Measurements from ENCODE around the gene PPFIA1.
"Not testable (repeated sequence)": the region's sequence is repeated elsewhere in the genome, so short reads cannot be mapped to it uniquely, and the experiment has no call there.

PPFIA1 gene

DNA sequence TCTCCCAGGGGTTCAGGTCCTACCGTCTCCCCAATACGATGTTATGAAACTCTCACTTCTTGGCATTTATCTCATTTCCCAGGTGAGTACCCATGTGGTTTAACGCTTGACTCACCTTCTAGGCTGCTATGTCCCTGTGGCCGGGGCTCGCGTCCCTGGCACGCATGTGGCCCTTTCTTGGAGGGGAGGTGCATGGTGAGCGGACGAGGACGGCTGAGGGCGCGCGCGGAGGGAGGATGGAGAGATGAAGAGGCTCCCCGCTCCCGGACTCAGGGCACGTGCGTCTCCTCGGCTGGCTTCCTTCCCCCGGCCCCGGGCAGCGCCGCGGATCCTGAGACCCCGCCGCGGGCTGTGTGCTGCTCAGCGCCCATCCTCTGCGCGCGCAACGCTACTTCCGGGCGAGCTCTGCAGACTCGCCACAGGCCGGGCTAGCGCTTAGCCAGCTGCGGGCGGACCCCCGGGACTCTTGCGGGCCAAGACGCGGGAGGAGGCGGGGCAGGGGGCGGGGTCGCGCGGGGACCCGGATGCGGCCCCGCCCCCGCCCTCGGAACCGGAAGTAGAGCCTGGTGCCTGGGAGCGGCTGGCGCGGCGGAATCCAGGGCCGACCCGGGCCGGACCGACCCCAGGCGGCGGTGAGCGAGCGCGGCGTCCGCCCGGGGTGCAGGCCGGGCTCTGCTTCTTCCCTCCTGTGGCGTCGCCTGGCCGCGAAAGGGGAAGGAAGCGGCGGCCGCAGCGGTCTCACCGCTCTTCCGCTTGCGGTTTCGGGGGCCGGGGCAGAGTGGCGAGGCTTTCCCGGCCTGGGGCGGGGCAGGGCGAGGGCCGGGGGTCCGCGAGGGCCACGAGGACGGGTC lies 127.7 kb downstream of the PPFIA1 start, which contains the start of gene CTTN:
CTTN (plus strand) TSS at position 547 of the 851 bp plus-strand sequence. CDS start 8,769 bp downstream, outside the sequence.
- peak; percentile 71 for DNase-seq

DNA sequence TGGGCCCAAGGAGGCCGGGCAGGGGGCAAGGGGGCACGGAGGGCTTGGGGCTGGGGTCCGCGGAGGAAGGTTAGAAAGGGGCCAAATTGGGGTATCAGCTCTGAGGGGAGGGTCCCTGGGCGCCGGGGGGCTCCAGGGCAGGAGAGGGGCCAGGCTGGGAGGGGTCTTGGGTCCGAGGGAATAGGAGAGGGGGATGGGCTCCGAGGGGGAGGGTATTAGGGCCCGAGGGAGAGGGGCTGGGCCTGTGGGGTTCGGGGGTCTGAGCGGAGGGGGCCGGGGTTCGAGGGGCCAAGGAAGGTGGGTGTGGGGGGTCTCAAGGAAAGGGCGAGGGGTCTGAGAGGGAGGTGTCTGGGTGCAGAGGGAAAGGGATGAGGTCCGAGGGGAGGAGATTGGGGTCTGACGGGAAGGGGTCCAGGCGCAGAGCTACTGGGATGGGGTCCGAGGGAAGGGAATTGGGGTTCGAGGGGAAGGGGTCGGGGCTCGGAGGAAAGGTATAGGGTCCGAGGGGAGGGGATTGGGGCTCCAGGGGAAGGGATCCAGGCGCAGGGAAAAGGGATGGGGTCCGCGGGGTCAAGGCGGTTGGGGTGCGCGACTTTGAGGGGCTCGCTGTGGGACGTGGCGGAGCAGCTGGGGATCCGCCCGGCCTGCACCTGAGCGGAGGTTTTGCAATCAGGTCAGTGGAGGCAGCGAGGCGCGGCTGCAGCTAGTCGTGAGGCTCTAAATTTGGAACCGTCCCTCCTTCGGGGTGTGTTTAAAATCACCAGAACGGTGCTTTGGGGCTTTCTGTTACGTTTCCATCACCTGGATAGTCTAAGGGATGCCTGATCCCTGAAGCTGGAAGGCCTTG lies 128.6 kb downstream of the PPFIA1 start:
- DNase-seq: peak; percentile 6

DNA sequence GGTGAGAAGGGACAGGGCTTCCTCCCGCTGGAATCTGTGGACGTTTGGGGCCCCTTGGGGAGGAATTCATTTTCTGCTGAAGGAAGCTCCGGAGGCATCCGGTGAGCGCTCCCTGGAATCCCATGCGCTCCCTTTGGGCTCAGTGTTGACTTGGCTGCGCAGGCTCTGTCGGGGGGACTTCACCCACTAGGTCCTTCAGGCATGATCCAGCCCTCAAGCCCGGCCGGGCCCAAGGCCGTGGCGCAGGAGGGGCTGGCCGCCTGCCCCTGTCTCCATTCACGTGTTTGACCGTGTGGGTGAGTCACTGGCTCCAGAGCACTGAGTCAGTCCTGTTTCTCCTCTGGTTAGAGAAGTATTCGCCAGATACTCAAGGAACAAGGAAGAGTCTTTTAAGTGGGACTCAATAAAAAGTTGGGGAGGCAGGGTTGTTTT lies 129.2 kb downstream of the PPFIA1 start:
- no peak for DNase-seq

DNA sequence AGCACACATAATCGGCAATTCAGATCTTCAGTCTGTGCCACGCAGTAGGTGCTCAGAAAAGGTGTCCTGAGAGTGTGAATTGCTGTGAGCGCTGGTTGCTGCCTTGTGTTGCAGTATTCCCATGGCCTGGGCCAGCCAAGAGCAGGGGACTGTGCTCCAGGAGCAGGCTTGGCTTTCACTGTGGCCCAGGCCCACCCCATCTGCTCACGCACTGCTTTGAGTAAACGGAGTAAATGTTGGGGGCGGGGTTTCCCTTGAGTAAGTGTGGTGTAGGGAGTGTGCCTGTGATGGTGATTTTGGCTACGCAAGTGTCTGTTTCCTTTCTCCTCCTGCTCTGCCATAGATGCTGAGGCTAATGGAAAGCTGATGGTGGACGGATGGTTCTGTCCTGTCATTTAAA lies 130.2 kb downstream of the PPFIA1 start:
- no peak for DNase-seq

DNA sequence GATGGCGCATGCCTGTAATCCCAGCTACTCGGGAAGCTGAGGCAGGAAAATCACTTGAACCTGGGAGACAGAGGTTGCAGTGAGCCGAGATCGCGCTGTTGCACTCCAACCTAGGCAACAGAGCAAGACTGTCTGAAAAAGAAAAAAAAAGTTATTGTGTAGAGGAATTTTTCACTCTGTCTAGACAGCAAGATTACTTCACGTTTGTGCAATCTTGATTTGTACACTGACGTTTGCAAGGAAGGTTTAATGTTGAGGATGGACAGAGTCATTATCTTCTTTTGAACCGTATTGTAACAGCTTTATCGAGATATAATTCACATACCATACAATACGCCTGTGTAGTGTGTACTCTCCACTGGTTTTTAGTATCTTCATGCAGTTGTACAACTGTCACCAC lies 131.5 kb downstream of the PPFIA1 start:
- DNase-seq: no peak

DNA sequence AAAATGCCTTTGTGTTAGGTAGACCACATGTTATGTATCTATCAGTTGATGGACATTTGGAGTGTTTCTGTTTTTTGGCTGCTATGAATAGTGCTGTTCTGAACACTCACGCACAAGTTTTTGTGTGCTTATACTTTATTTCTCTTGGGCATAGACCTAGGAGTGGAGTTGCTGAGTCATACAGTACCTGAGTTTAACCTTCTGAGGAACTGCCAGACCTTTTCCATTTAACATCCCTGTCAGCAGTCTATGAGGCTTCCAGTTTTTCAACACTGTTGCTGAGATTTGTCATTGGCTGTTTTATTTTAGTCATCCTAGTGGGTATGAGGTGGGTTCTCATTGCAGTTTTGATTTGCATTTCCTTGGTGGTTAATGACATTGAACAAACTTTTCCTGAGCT lies 132.2 kb downstream of the PPFIA1 start:
- no peak for DNase-seq

DNA sequence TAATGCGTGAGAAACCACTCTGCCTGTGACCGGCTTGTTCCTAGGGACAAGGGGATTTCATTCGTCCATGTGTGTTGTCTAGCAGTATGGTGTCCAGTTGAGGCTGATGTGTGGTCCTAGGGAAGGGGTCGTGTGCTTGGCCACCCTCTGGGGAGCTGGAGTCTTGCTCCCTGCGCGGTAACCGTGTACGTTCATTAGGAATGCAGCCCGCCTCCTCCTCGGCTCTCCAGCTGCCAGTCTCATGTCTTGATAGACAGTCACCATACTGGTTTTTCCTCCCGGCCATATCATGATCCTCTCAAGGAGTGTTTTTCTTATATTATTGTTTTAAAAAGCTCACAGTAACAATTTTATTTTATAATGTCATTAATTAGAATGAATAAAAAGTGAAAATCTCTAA lies 133.8 kb downstream of the PPFIA1 start:
- no peak for DNase-seq

DNA sequence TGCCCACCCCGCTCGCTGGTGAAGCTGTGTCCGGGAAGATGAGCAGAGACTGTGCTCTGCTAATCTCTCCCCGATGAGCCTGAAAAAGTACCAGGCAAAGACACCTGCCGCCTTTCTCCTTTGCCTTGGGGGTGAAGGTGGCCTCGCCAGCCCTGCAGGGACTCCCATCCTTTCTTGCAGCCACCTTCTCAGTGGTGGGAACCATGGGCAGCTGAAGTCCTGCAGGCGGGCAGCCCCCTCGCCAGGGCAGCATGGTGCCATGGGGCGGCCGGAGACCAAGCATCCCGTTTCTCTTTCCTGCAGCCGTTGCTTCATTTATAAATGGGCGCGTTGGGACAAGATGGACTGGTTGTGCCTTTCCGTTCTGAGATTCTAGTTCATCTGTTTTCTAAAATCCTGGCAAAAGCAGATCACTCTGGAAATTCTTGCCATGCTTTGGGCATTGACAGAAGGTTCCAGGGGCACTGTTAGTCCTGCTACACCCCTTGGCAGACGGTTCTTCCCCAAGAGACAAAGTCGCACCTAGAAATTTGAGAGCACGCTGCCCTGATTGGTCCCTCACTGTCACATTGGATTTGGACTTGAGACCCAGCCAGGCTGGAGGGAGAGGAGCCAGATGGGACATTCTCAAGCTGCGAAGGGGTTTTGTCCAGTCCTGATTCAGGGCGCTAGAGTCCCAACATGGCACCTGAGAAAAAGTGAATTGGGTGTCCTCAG lies 135.3 kb downstream of the PPFIA1 start:
- no peak for DNase-seq

DNA sequence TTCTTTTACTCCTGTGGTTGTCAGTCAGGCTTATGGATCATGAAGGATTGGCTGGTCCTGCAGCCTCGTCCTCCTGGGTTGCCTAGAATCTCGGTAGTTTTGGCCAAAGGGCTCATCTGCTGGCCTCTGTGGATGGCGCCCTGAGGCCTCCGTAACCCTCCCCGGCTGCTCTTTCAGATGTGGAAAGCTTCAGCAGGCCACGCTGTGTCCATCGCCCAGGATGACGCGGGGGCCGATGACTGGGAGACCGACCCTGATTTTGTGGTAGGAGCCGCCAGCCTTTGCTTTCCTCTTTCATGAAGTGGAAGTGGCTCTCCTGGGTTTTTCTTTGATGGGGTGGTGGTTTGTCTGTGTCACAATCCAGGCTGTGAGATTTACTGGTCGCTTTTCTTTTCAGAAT lies 136.6 kb downstream of the PPFIA1 start:
- no peak for DNase-seq

DNA sequence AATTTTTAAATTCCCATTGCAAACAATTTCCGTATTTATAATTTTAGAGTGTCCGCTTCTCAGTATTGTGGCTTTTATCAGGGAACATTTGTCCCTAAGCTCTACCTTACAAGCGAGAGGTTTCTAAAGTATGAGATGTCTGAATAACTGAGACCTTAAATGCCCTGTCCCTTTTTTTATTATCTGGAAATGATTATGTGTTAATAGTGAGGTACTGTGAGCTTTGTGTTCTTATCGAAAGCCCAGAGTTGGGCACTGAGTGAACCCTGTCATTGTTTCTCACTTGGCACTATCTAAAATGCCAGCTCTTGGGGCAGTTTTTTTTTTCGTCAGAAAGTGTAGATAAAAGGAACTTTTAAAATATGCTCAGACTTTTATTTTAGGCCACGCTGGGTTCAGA lies 137.3 kb downstream of the PPFIA1 start:
- no peak for DNase-seq

DNA sequence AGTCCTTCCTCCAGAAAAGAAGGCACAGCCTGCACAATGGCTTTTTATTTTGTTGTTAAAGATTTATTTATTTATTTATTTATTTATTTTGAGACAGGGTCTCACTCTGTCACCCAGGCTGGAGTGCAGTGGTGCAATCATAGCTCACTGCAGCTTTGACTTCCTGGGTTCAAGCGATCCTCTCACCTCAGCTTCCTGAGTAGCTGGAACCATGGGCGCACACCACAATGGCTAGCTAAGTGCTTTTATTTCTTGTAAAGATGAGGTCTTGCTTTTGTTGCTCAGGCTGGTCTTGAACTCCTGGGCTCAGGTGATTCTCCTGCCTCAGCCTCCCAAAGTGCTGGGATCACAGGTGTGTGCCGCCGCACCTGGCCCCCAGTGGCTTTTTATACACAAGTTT lies 137.8 kb downstream of the PPFIA1 start:
- not testable (repeated sequence) for DNase-seq

DNA sequence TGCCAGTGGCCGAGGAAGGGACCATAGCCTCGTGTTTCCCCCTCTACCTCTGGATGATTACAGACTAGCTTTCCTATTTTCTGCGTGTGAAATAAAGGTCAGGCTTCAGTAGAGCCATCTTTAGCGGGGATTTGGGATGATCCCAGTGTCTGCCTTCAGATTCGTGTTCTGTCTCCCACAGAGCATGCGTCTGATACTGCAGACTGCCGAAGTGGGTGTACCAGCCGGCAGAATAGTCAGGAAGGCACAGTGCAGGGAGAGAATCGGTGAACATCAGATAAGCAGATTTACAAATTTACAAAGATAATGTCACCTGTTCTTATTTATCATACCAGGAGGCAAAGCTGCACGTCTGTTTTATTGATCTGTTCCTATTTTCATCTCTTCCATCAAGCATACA lies 138.9 kb downstream of the PPFIA1 start:
- DNase-seq: no peak

DNA sequence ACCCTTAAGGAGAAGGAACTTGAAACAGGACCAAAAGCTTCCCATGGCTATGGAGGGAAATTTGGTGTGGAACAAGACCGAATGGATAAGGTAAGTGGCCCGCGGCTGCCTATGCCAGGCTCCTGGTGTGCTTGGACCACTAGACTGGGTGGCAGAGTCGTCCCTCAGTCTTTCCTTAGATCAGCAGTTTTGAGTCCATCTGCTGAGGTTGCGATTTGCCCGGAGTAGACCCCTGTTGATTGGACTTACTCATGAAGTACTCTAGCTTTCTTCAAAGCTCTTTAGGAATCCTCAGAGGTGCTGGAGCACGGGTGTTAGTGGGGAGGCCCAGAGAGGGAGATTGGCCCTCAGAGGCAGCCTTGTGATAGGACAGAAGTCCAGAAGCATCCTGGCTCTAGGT lies 139.4 kb downstream of the PPFIA1 start:
- DNase-seq: no peak

DNA sequence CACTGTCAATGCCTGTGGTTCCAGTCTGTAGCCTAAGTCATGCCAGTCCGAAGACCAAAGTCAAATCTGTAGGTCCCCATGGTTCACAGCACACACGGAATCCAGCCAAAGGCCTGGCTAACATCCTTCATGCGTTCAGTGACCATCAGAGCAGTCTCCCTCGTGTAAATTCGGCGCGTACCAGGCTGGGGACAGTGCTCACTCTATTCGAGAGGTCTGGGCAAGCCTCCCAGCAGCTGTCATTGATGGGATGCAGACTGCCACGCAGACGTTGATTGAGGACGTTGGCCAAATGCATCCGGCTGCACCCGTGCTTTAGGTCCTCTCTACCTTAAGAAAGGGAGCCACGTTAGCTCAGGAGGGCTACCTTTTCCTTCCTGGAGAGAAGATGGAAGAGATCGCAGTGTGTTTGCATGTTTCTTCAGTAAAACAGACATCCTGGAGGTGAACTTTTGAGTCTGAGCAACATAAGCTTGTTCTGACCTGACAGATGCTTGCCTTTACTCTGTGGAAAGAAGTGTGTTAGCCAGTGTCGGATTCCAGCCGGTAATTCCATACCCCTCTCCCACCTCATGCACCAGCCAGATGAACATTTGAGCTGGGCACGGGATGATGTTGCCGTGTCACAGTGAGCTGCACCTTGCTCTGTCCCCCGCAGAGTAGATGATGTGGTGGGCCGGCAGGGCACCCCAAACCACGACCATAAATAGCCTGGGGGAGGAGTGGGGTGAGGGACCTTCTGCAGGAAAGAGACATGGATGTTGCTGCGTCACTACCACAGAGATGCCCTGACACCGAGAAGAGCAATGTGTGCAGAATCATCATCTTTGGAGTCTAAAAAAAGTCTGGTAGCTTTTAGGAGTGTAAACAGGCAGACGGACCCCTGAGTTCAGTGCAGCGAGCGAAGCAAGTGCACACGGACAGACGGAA lies 140.1 kb downstream of the PPFIA1 start:
- DNase-seq: no peak

DNA sequence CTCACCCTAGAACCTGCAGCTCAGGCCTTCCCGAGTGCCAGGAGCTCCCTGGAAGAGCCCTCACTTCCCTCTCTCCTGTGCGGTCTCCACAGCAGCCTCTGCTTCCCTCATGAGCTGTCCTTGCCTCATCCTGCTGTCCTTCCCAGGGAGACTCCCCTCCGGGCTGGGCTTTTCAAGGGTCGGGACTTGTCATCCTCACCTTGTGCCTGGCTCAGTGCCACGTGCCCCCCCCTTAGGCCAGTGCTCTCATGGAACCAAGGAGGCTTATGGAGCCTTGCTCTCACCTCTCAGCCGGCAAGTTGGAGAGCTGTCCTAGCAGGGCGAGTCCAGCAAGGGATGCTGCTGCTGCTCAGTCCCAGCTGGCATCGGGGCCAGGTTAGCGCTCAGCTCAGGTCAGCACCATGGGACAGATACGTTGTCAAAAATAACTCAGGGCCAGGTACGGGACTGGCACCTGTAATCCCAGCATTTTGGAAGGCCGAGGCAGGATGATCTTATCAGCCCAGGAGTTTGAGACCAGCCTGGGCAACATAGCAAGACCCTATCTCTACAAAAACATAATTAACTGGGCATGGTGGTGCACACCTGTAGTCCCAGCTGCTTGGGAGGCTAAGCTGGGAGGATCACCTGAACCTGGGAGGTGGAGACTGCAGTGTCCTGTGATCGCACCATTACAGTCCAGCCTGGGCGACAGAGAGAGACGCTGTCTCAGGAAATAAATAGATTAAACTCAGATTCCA lies 141.4 kb downstream of the PPFIA1 start:
- DNase-seq: no peak

DNA sequence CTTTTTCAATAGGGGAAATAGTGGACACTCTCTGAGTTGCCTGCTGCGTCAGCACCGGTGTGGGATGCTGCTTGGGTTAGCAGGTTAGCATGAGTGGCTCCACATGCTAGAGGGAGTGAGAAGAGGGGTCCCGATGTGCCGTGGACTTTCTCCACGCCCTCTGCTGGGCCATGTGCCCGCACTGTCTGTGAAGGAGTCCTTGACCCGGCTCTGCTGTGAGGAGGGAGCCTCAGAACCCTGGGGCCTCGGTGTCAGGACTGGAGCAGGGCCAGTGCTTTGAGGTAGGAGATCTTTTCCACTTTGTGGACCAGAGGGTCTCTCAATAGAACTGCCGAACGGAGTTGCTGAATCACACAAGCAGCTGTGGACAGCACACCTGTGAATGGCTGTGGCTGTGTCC lies 142.7 kb downstream of the PPFIA1 start:
- no peak for DNase-seq

DNA sequence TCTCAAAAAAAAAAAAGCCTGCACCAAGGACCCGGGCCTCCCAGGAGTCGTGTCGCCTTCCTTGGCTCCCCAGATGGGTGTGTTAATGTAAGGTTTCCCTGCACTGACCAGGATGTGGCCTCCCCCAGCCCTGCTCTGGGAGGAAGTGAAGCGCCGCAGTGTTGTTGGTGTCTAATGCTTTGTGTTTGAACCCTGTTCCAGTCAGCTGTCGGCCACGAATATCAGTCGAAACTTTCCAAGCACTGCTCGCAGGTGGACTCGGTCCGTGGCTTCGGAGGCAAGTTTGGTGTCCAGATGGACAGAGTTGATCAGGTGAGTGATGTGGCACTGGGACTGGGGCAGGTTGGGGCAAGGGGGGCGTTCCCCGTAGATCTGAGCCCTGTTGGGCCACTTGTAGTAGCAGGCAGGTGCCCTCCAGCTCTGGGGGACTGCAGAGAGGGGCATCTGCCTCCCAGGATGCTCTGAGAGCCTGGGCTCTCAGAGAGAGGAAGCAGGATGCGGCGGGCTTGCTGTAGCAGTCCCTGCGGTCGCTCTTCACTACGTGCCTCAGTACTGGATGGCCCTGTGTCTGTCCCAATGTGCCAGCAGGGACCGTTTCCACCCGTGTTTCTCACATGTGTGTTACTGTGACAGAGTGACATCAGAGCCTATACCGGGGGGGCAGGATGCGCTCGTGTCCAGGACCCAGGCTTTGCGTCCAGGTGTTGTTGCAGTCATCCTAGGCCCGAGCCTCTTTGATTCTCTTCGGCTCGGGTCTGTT lies 144.0 kb downstream of the PPFIA1 start:
- no peak for DNase-seq

DNA sequence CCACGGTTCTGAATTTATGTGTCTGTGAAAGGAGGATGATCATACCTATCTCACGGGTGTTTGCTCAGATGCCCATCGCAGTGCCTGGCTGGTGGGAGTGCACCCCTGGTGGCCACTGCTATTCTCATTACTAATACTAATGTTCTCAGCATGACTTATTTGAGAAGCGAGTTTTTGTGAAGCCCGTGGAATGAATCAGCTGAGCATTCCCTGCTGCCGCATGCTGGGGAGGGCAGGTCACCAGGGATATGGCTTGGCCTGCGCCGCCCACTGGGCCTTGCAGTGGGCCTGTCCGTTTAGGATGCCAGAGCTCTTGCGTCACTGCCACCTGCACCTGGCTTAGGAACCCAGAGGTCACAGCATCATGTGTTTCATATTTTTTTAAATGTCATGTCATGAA lies 144.7 kb downstream of the PPFIA1 start:
- no peak for DNase-seq

DNA sequence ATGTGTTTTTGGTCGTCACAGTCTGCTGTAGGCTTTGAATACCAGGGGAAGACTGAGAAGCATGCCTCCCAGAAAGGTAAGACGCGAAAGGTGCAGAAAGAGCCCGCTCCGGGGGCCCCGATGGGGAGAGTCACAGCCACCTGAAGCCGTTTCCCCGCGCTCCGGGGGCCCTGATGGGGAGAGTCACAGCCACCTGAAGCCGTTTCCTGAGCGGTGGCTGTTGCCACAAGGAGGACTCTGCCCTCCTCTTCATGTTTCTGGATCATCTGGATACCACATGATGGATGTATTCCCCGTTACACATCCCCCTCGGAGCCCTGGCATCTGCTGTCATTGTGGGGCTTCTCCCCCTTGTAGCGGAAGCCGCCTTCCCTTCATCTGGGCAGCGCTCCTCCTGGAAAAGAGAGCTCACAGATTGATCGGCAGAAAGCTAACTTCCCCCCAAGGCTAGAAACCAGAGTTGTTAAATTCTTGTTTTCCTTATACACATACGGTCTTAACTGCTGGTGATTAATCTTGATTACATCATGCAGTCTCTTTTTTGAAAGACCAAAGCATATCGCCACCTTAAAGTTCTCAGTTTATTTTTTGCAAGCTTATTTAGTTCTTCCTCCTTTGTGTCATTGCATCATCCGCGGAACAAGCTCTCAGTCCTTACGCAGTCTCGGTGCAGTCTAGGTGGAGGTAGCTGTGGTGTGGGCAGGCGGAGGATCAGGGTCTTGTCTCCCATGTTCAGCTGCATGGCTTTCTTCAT lies 145.3 kb downstream of the PPFIA1 start:
- no peak for DNase-seq

DNA sequence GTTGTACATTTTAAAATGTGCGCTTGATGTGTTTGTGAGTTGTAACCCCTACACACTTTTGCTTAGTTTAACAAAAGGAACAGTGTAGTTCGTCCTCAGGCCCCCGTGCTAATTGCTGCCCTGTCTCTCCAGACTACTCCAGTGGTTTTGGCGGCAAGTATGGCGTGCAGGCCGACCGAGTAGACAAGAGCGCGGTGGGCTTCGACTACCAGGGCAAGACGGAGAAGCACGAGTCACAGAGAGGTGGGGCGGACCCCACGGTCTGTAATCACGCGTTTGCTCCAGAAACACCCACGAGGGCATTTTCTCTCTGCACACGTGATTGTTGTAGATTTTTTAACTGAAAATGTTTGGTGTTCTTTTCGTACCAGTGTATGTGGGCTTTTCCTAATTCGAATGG lies 146.4 kb downstream of the PPFIA1 start:
- no peak for DNase-seq

Data from CD4-positive, alpha-beta T cell treated with Interleukin-17A for 4 hours (primary cell).